Urinary bladder (tissue), 4 donors: ENCODE data around the gene KCNG3. TPM values are rescaled to one million over a fixed set of nuclear protein-coding genes. Genes with fewer than 3 reads are reported as not detected.

Source experiments
- DNase-seq: peaks from one replicate; pipeline ENCODE4 v3.0.0-alpha.2; 2015; ENCODE audit errors: extremely low spot score
- H3K27ac ChIP-seq: one replicate; pipeline ENCODE4 v1.5.1; 2013; ENCODE audit warnings: low read depth, mild to moderate bottlenecking, moderate library complexity
- H3K36me3 ChIP-seq: one replicate; pipeline ENCODE4 v1.6.1; 2013; ENCODE audit warnings: mild to moderate bottlenecking, moderate library complexity; ENCODE audit not compliant: insufficient read depth
- H3K4me1 ChIP-seq: one replicate; pipeline ENCODE4 v1.6.1; 2013; ENCODE audit warnings: mild to moderate bottlenecking, moderate library complexity; ENCODE audit not compliant: insufficient read depth
- H3K4me3 ChIP-seq: one replicate; pipeline ENCODE4 v1.5.1; 2013; ENCODE audit warnings: low read depth, low read length
- WGBS: extraction: QIAGEN DNeasy Blood & Tissue Kit; methylation state at CpG from one replicate; pipeline ENCODE4 v1.1.7; 2013; 5-methylcytosine and 5-hydroxymethylcytosine counted together
- polyA plus RNA-seq: library from polyadenylated mRNA; stranded (reverse); fragments of 200-250 nt; gene quantifications from one replicate; pipeline ENCODE4 v1.2.3, GENCODE V29; 2013
- total RNA-seq: library from RNA; depleted of rRNA; stranded (reverse); fragments of >200 nt; gene quantifications from one replicate; pipeline ENCODE4 v1.2.3, GENCODE V29; 2014
- donor health status: healthy with polysubstance abuse.
- donor health status: healthy.

The KCNG3 gene
- total and polyA plus RNA-seq, 2 donors, result 0.04 to 0.53 TPM

GRCh38 chr2:42498497-42498896 lies 4.7 kb upstream of the KCNG3 start:
- DNase-seq, result no peak
- H3K4me3 ChIP-seq, result no peak overlapping the region
- WGBS, result 88% methylated on average over 3 of the region's 3 CpGs
- no peaks in the 10 kb centered on the region for H3K4me1 ChIP-seq
- no peak overlapping the region for H3K27ac ChIP-seq
- no peaks in the 10 kb centered on the region for H3K36me3 ChIP-seq

DNA sequence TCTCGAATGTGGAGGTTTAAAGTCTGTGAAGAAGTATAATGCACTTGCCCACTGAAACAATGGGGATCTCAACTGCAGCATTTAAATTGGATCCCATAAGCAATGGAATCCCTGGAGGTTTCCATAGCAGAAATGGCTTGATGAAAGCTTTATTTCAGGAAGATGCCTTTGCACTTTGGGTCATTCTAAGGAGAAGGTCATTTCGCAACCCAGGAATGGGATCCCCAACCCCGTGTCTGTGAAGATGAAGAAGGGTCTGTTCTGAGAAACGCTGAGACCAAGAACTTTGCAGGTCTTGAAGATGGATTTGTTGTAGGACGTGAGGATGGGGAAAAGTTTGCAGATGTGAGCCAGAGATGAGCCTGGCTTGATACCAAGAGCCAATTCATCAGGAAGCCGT lies 1.8 kb upstream of the KCNG3 start:
- no peak for DNase-seq
- WGBS, result 54% methylated on average over 6 of the region's 6 CpGs
- Histone ChIP-seq H3K4me1 (no peaks in the 10 kb centered on the region), H3K27ac (no peak overlapping the region), H3K4me3 (no peak overlapping the region), H3K36me3 (no peaks in the 10 kb centered on the region)

- Histone ChIP-seq H3K4me1 (no peaks in the 10 kb centered on the region), H3K36me3 (no peaks in the 10 kb centered on the region), H3K27ac (no peak overlapping the region), H3K4me3 (no peak overlapping the region)
- DNase-seq, result no peak
- WGBS, result 0% methylated on average over 1 of the region's 1 CpG
These were observed 1.4 kb upstream of the KCNG3 start for GRCh38 chr2:42495234-42495581.

- under 1% methylated on average over 65 of the region's 65 CpGs for WGBS
- no peaks in the 10 kb centered on the region for H3K36me3 ChIP-seq
- peak; percentile 47 for DNase-seq
- no peaks in the 10 kb centered on the region for H3K4me1 ChIP-seq
- peak overlapping the region; percentile 66 for H3K4me3 ChIP-seq
- no peak overlapping the region for H3K27ac ChIP-seq
These were observed 812 bp upstream of the KCNG3 start for GRCh38 chr2:42494355-42495233.

GRCh38 chr2:42492691-42493467 lies 903 bp downstream of the KCNG3 start:
- no peak overlapping the region for H3K27ac ChIP-seq
- peak overlapping the region; percentile 66 for H3K4me3 ChIP-seq
- no peaks in the 10 kb centered on the region for H3K36me3 ChIP-seq
- WGBS, result 7% methylated on average over 111 of the region's 111 CpGs
- no peaks in the 10 kb centered on the region for H3K4me1 ChIP-seq
- no peak for DNase-seq

DNA sequence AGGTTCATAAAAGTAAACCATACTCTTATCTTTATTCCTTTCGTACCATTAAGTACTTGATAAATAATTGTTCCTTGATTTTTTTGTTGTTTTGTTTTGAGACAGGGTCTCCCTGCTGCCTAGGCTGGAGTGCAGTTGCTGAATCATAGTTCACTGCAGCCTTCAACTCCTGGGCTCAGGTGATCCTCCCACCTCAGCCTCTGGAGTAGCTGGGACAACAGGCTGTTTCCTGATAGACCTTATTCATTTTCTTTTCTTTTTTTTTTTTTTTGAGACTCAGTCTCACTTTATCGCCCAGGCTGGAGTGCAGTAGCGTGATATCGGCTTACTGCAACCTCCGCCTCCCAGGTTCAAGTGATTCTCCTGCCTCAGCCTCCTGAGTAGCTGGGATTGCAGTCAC lies 5.5 kb downstream of the KCNG3 start:
- WGBS, result 90% methylated on average over 5 of the region's 5 CpGs
- no peaks in the 10 kb centered on the region for H3K36me3 ChIP-seq
- H3K4me1 ChIP-seq, result no peaks in the 10 kb centered on the region
- DNase-seq, result no peak
- no peak overlapping the region for H3K4me3 ChIP-seq
- H3K27ac ChIP-seq, result no peak overlapping the region

DNA sequence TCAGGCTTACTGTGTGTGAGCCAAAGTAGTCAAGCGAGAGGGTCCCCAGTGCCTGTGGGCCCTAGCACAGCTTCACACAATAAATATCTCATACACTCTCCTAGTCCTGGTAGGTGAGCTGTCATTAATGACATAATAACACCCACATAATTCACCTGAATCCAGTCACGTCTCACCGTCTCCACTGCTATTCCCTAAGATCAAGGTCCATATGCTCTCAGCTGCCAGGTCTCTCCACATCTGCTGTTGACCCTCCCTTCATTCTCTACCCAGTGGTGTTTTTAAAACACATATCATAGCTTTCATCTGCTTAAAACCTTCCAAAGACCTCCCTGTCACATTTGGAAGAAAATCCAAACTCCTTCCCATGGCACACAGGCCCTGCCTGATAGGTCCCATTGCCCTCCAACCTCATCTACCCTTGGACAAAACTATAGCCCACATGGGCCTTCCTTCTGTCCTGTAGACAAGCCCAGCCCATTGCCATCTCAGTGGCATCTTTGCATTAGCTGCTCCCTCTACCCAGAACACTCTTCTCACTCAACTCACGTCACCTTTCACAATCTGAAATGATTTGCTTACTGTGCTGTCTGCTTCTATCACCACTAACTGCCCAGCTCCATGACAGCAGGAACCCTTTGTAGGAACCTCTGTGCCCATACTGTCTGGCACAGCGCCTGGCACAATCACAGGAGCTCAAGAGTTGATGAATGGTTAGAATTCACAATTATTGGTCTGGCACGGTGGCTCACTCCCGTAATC lies 7.5 kb downstream of the KCNG3 start:
- H3K4me3 ChIP-seq, result no peak overlapping the region
- WGBS, result 96% methylated on average over 7 of the region's 7 CpGs
- no peaks in the 10 kb centered on the region for H3K4me1 ChIP-seq
- no peak overlapping the region for H3K27ac ChIP-seq
- DNase-seq, result no peak
- H3K36me3 ChIP-seq, result no peaks in the 10 kb centered on the region

GRCh38 chr2:42480402-42480801 lies 13.4 kb downstream of the KCNG3 start:
- WGBS, result 70% methylated on average over 2 of the region's 2 CpGs
- Histone ChIP-seq H3K4me3 (no peak overlapping the region), H3K36me3 (no peaks in the 10 kb centered on the region), H3K4me1 (no peaks in the 10 kb centered on the region), H3K27ac (no peak overlapping the region)
- DNase-seq, result no peak

DNA sequence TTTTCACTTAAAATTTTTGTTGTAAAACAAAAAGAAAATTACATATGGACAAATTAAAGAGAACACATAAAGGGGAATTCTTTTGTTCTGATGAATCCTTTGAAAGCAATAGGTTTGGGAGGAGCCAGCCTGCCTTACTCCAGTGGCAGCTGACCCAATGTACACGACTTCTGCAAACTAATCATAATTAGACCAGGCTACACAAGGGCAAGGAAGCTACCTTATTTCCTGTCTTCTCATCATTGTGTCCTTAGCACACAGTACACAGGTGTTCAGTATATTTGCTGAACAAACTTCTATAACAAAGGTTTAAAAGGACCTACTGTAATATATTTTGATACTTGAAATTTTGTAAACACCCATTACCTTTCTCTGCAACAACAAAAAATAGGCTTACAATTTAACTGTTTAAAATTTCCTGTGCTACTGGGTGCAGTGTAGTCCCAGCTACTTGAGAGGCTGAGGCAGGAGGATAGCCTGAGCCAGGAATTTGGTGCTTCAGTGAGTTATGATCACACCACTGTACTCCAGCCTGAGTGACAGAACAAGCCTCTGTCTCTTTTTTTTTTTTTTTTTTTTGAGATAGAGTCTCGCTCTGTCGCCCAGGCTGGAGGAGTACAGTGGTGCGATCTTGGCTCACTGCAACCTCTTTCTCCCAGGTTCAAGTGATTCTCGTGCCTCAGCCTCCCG lies 18.9 kb downstream of the KCNG3 start:
- H3K4me3 ChIP-seq, result no peak overlapping the region
- no peak for DNase-seq
- no peaks in the 10 kb centered on the region for H3K4me1 ChIP-seq
- no peaks in the 10 kb centered on the region for H3K36me3 ChIP-seq
- WGBS, result 82% methylated on average over 6 of the region's 6 CpGs
- H3K27ac ChIP-seq, result no peak overlapping the region

GRCh38 chr2:42470706-42471105 lies 23.1 kb downstream of the KCNG3 start:
- no peak overlapping the region for H3K4me3 ChIP-seq
- no peaks in the 10 kb centered on the region for H3K36me3 ChIP-seq
- WGBS, result 87% methylated on average over 4 of the region's 4 CpGs
- DNase-seq, result no peak
- H3K4me1 ChIP-seq, result no peaks in the 10 kb centered on the region
- H3K27ac ChIP-seq, result no peak overlapping the region

GRCh38 chr2:42464631-42465030 lies 29.2 kb downstream of the KCNG3 start:
- H3K4me1 ChIP-seq, result no peaks in the 10 kb centered on the region
- no peak overlapping the region for H3K4me3 ChIP-seq
- no peak for DNase-seq
- 48% methylated on average over 4 of the region's 4 CpGs for WGBS
- H3K27ac ChIP-seq, result no peak overlapping the region
- no peaks in the 10 kb centered on the region for H3K36me3 ChIP-seq

- Histone ChIP-seq H3K27ac (no peak overlapping the region), H3K4me3 (no peak overlapping the region), H3K4me1 (no peaks in the 10 kb centered on the region), H3K36me3 (no peaks in the 10 kb centered on the region)
- WGBS, result 74% methylated on average over 6 of the region's 6 CpGs
- no peak for DNase-seq
These were observed 30.2 kb downstream of the KCNG3 start for GRCh38 chr2:42463570-42463969.

- H3K36me3 ChIP-seq, result no peaks in the 10 kb centered on the region
- H3K4me1 ChIP-seq, result no peaks in the 10 kb centered on the region
- H3K27ac ChIP-seq, result no peak overlapping the region
- no peak for DNase-seq
- H3K4me3 ChIP-seq, result no peak overlapping the region
- 91% methylated on average over 3 of the region's 3 CpGs for WGBS
These were observed 34.5 kb downstream of the KCNG3 start for GRCh38 chr2:42459296-42459695.
